PC-9 (cell line): ENCODE measurements around the gene ARV1. TPM values are rescaled to one million over a fixed set of nuclear protein-coding genes. Genes with fewer than 3 reads are reported as not detected.

Source experiments
- BruUV-seq: library from RNA; stranded (reverse); fragments of 400-500 nt; replicated peaks from 2 replicates; lab custom pipeline; 2021; lab: Mats Ljungman, UMichigan
- CTCF ChIA-PET: fragments of 300-600 bp; sonication (Branson Sonifier 250); formaldehyde crosslinking; loops from one replicate; lab custom pipeline; 2022; ENCODE audit warnings: antibody characterized with exemption; lab: Charles Lee
- POLR2A ChIA-PET: fragments of 300-600 bp; sonication (Branson Sonifier 250); formaldehyde crosslinking; loops from one replicate; lab custom pipeline; 2022; ENCODE audit warnings: antibody characterized with exemption; ENCODE audit not compliant: unreplicated experiment; lab: Charles Lee
- DNase-seq, 2 experiments: peaks; one replicate each; pipeline versions ENCODE4 v3.0.0 to v3.0.0-alpha.2; 2015 to 2022; ENCODE audit warnings: mixed read lengths in 1 of 2
- H2AFZ ChIP-seq: fragments of 200-600 bp; sonication (generic); 2 replicates; pipeline ENCODE4 v1.8.1; 2017; ENCODE audit warnings: antibody characterized with exemption
- H3F3A ChIP-seq: fragments of 200-600 bp; sonication (generic); 2 replicates; pipeline ENCODE4 v1.8.1; 2017; ENCODE audit warnings: antibody characterized with exemption, mild to moderate bottlenecking, low read depth; ENCODE audit not compliant: insufficient read depth
- H3K27ac ChIP-seq: fragments of 200-600 bp; sonication (generic); 2 replicates; pipeline ENCODE4 v1.6.1; 2016; ENCODE audit warnings: mixed run types
- H3K27me3 ChIP-seq: fragments of 200-600 bp; sonication (generic); 2 replicates; pipeline ENCODE4 v1.6.1; 2016; ENCODE audit warnings: low read depth, mixed run types; ENCODE audit not compliant: insufficient read depth
- H3K36me3 ChIP-seq: fragments of 200-600 bp; sonication (generic); 2 replicates; pipeline ENCODE4 v1.6.1; 2016; ENCODE audit warnings: low read depth, mixed run types
- H3K4me1 ChIP-seq: fragments of 200-600 bp; sonication (generic); replicated peaks from 2 replicates; pipeline ENCODE4 v1.6.1; 2016; ENCODE audit warnings: mixed run types; ENCODE audit not compliant: insufficient read depth
- H3K4me2 ChIP-seq: fragments of 200-600 bp; sonication (generic); 2 replicates; pipeline ENCODE4 v1.6.1; 2017; ENCODE audit warnings: mixed run types
- H3K4me3 ChIP-seq: fragments of 200-600 bp; sonication (generic); 2 replicates; pipeline ENCODE4 v1.6.1; 2016; ENCODE audit warnings: mixed run types
- H3K79me2 ChIP-seq: fragments of 200-600 bp; sonication (generic); 2 replicates; pipeline ENCODE4 v1.6.1; 2017; ENCODE audit warnings: low read depth, mixed run types
- H3K9me2 ChIP-seq: fragments of 200-600 bp; sonication (generic); 2 replicates; pipeline ENCODE4 v1.8.1; 2017; ENCODE audit warnings: mild to moderate bottlenecking; ENCODE audit not compliant: insufficient read depth
- H3K9me3 ChIP-seq: fragments of 200-600 bp; sonication (generic); 2 replicates; pipeline ENCODE4 v1.8.1; 2016; ENCODE audit warnings: low read depth; ENCODE audit not compliant: insufficient read depth
- H4K20me1 ChIP-seq: fragments of 200-600 bp; sonication (generic); 2 replicates; pipeline ENCODE4 v1.8.1; 2017; ENCODE audit not compliant: insufficient read depth
- CTCF ChIP-seq: fragments of 200-600 bp; sonication (generic); conservative IDR thresholded peaks from 2 replicates; pipeline ENCODE4 v1.6.1; 2017; ENCODE audit warnings: mixed run types, antibody characterized with exemption, mild to moderate bottlenecking, moderate library complexity
- EZH2 ChIP-seq: fragments of 200-600 bp; sonication (generic); IDR thresholded peaks from 2 replicates; pipeline ENCODE4 v1.8.0; 2017; ENCODE audit warnings: antibody characterized with exemption, low read depth
- intact Hi-C: fragments of 100-400 bp; cut with micrococcal nuclease; formaldehyde crosslinking; loops from one replicate; pipeline ENCODE4 v1.10.0; 2022; ENCODE audit not compliant: unreplicated experiment
- total RNA-seq: library from RNA; stranded (reverse); gene quantifications from 2 replicates; pipeline ENCODE4 v1.2.3, GENCODE V29; 2021

The ARV1 gene
- total RNA-seq, 1 experiment from 2014 or later = 12.0 TPM

- intact Hi-C loops = loop anchor here (5.0 kb wide), 1 partner anchor 224 kb away; no protein-coding TSS in a partner anchor
- H3K9me2 ChIP-seq = no peaks in the 10 kb centered on the region
- H3K27ac ChIP-seq = no peak overlapping the region
- POLR2A ChIA-PET = no interaction called here
- no peaks in the 10 kb centered on the region for H4K20me1 ChIP-seq
- H3K9me3 ChIP-seq = no peaks in the 10 kb centered on the region
- CTCF ChIA-PET = interaction anchor here (0.6 kb wide), 1 partner anchor 238 kb away, joined by 3 read pairs; no protein-coding TSS in a partner anchor
- DNase-seq = no peak
- peaks cover 19% of the 10 kb centered on the region for H3K4me1 ChIP-seq
- H2AFZ ChIP-seq = no peak overlapping the region
- no peaks in the 10 kb centered on the region for H3K27me3 ChIP-seq
- H3K4me3 ChIP-seq = no peak overlapping the region
- peaks cover 47% of the 10 kb centered on the region for H3K79me2 ChIP-seq
- H3K4me2 ChIP-seq = no peak overlapping the region
- H3F3A ChIP-seq = peaks cover 6% of the 10 kb centered on the region; the same call in 1 of the 2 replicates
- BruUV-seq = no TSS peak
- TF ChIP-seq EZH2 (no peak), CTCF (no peak)
- H3K36me3 ChIP-seq = no peaks in the 10 kb centered on the region; the same call in 1 of the 2 replicates
Measured at GRCh38 chr1:230976360-230976759, 2.5 kb upstream of the ARV1 start.

- Histone ChIP-seq H3K9me2 (no peaks in the 10 kb centered on the region), H3K36me3 (no peaks in the 10 kb centered on the region; the same call in 1 of the 2 replicates), H3K4me1 (peaks cover 19% of the 10 kb centered on the region), H2AFZ (peak overlapping the region; percentile 94; the same call in 1 of the 2 replicates), H3K4me3 (peak overlapping the region; percentile 86), H3F3A (peaks cover 6% of the 10 kb centered on the region; the same call in 1 of the 2 replicates), H3K4me2 (peak overlapping the region; percentile 94), H3K79me2 (peaks cover 47% of the 10 kb centered on the region), H4K20me1 (no peaks in the 10 kb centered on the region), H3K27ac (no peak overlapping the region), H3K27me3 (no peaks in the 10 kb centered on the region), H3K9me3 (no peaks in the 10 kb centered on the region)
- POLR2A ChIA-PET = interaction anchor here (0.7 kb wide), 1 partner anchor 404 kb away, joined by 4 read pairs; no protein-coding TSS in a partner anchor
- no peak for DNase-seq
- TF ChIP-seq CTCF = no peak
- CTCF ChIA-PET = interaction anchor here (0.6 kb wide), 1 partner anchor 238 kb away, joined by 3 read pairs; no protein-coding TSS in a partner anchor
- intact Hi-C loops = loop anchor here (5.0 kb wide), 1 partner anchor 225 kb away; no protein-coding TSS in a partner anchor
- BruUV-seq = TSS peak; percentile 34
Measured at GRCh38 chr1:230976825-230977747, 1.8 kb upstream of the ARV1 start.

- Histone ChIP-seq H3K79me2 (peaks cover 47% of the 10 kb centered on the region), H3F3A (peaks cover 6% of the 10 kb centered on the region; the same call in 1 of the 2 replicates), H3K4me1 (peaks cover 19% of the 10 kb centered on the region), H3K9me2 (no peaks in the 10 kb centered on the region), H4K20me1 (no peaks in the 10 kb centered on the region), H3K4me2 (peak overlapping the region; percentile 94), H2AFZ (peak overlapping the region; percentile 94), H3K36me3 (no peaks in the 10 kb centered on the region; the same call in 1 of the 2 replicates), H3K27ac (no peak overlapping the region), H3K27me3 (no peaks in the 10 kb centered on the region), H3K9me3 (no peaks in the 10 kb centered on the region), H3K4me3 (peak overlapping the region; percentile 86)
- peak; percentile 35 to 37 for DNase-seq
- intact Hi-C loops = loop anchor here (2.0 to 5.0 kb wide), 3 partner anchors 109 to 297 kb away; partner anchors contain the start of gene C1orf198
- BruUV-seq = no TSS peak
- ChIA-PET CTCF (no interaction called here), POLR2A (interaction anchor here (0.6 to 0.7 kb wide), 2 partner anchors 109 to 403 kb away, joined by 4 read pairs; no protein-coding TSS in a partner anchor)
- no peak for TF ChIP-seq EZH2
- no peak for TF ChIP-seq CTCF
Measured at GRCh38 chr1:230977761-230978490, 968 bp upstream of the ARV1 start.
